OCI-LY1 (cell line): Measurements from ENCODE around the gene KLHDC8A.

Experiments
- H2AFZ ChIP-seq: fragments of 200-600 bp; sonication (generic), shearing (Covaris generic); 2 replicates; pipeline ENCODE4 v1.6.0; 2014; ENCODE audit warnings: antibody characterized with exemption, mild to moderate bottlenecking, low read length
- H3F3A ChIP-seq: fragments of 200-600 bp; sonication (generic), shearing (Covaris generic); 2 replicates; pipeline ENCODE4 v1.6.0; 2014; ENCODE audit warnings: mild to moderate bottlenecking, antibody characterized with exemption, low read length, moderate library complexity; ENCODE audit not compliant: insufficient read depth
- H3K27ac ChIP-seq: fragments of 200-600 bp; sonication (generic); 2 replicates; pipeline ENCODE4 v1.5.1; 2014; ENCODE audit warnings: low read length, mixed run types, mild to moderate bottlenecking, low read depth; ENCODE audit not compliant: poor library complexity, severe bottlenecking
- H3K27me3 ChIP-seq: fragments of 200-600 bp; sonication (generic); 2 replicates; pipeline ENCODE4 v1.6.0; 2014; ENCODE audit warnings: antibody characterized with exemption, mild to moderate bottlenecking, low read length, moderate library complexity; ENCODE audit not compliant: insufficient read depth
- H3K36me3 ChIP-seq: fragments of 200-600 bp; sonication (generic); 2 replicates; pipeline ENCODE4 v1.6.1; 2014; ENCODE audit warnings: mild to moderate bottlenecking, antibody characterized with exemption, low read length, moderate library complexity, mixed read lengths; ENCODE audit not compliant: insufficient read depth
- H3K4me1 ChIP-seq: fragments of 200-600 bp; sonication (generic); 2 replicates; pipeline ENCODE4 v1.5.1; 2014; ENCODE audit warnings: mild to moderate bottlenecking, low read length, moderate library complexity; ENCODE audit not compliant: insufficient read depth, severe bottlenecking
- H3K4me2 ChIP-seq: fragments of 200-600 bp; sonication (generic), shearing (Covaris generic); 2 replicates; pipeline ENCODE4 v1.6.1; 2014; ENCODE audit warnings: low read length
- H3K4me3 ChIP-seq: fragments of 200-600 bp; sonication (generic); 2 replicates; pipeline ENCODE4 v1.5.1; 2014; ENCODE audit warnings: low read length, low read depth, mild to moderate bottlenecking, mixed read lengths; ENCODE audit not compliant: poor library complexity, severe bottlenecking
- H3K79me2 ChIP-seq: fragments of 200-600 bp; shearing (Covaris generic); 2 replicates; pipeline ENCODE4 v1.6.1; 2016; ENCODE audit warnings: mixed run types, low read length, mixed read lengths; ENCODE audit not compliant: insufficient read depth
- H3K9ac ChIP-seq: fragments of 200-600 bp; sonication (generic), shearing (Covaris generic); 2 replicates; pipeline ENCODE4 v1.6.1; 2014; ENCODE audit warnings: mild to moderate bottlenecking, low read length, mixed read lengths
- H3K9me2 ChIP-seq: fragments of 200-600 bp; sonication (generic), shearing (Covaris generic); 2 replicates; pipeline ENCODE4 v1.6.1; 2014; ENCODE audit warnings: low read depth, mild to moderate bottlenecking, low read length, mixed read lengths
- H3K9me3 ChIP-seq: fragments of 200-600 bp; shearing (Covaris generic); 2 replicates; pipeline ENCODE4 v1.6.1; 2014; ENCODE audit warnings: low read length, mixed read lengths
- H4K20me1 ChIP-seq: fragments of 200-600 bp; sonication (generic), shearing (Covaris generic); 2 replicates; pipeline ENCODE4 v1.6.0; 2016; ENCODE audit warnings: mild to moderate bottlenecking, low read length; ENCODE audit not compliant: insufficient read depth
- CTCF ChIP-seq: fragments of 200-600 bp; sonication (generic), shearing (Covaris generic); IDR thresholded peaks from 2 replicates; pipeline ENCODE4 v1.5.1; 2017; ENCODE audit warnings: mild to moderate bottlenecking, antibody characterized with exemption, low read length, moderate library complexity, mixed read lengths
- EZH2 ChIP-seq: fragments of 200-600 bp; sonication (generic), shearing (Covaris generic); IDR thresholded peaks from 2 replicates; pipeline ENCODE4 v1.8.0; 2017; ENCODE audit warnings: borderline replicate concordance, mixed run types, mild to moderate bottlenecking, antibody characterized with exemption, low read length, moderate library complexity, mixed read lengths

Gene KLHDC8A

GRCh38 chr1:205396967-205397616, 40.4 kb upstream of the KLHDC8A start:
- Histone ChIP-seq H3K4me2 (no peak overlapping the region), H3K9ac (no peak overlapping the region), H3K27me3 (no peaks in the 10 kb centered on the region), H3K9me2 (no peaks in the 10 kb centered on the region), H3K4me3 (no peak overlapping the region), H3K9me3 (no peaks in the 10 kb centered on the region), H3K79me2 (no peaks in the 10 kb centered on the region), H3F3A (no peaks in the 10 kb centered on the region), H3K4me1 (no peaks in the 10 kb centered on the region), H4K20me1 (no peaks in the 10 kb centered on the region), H3K36me3 (no peaks in the 10 kb centered on the region), H3K27ac (no peak overlapping the region), H2AFZ (no peak overlapping the region)
- TF ChIP-seq EZH2 (no peak), CTCF (peak; percentile 73)

GRCh38 chr1:205395616-205396015, 38.9 kb upstream of the KLHDC8A start:
- Histone ChIP-seq H3K9me3 (no peaks in the 10 kb centered on the region), H3K4me2 (no peak overlapping the region), H3K9me2 (no peaks in the 10 kb centered on the region), H3K4me3 (no peak overlapping the region), H3K9ac (no peak overlapping the region), H3K27ac (no peak overlapping the region), H3F3A (no peaks in the 10 kb centered on the region), H3K27me3 (no peaks in the 10 kb centered on the region), H4K20me1 (no peaks in the 10 kb centered on the region), H3K79me2 (no peaks in the 10 kb centered on the region), H2AFZ (no peak overlapping the region), H3K4me1 (no peaks in the 10 kb centered on the region), H3K36me3 (no peaks in the 10 kb centered on the region)
- TF ChIP-seq CTCF (no peak), EZH2 (no peak)

GRCh38 chr1:205392650-205393049, 35.9 kb upstream of the KLHDC8A start:
- Histone ChIP-seq H3K27ac (no peak overlapping the region), H3K4me1 (no peaks in the 10 kb centered on the region), H3K9me2 (no peaks in the 10 kb centered on the region), H3F3A (no peaks in the 10 kb centered on the region), H3K36me3 (no peaks in the 10 kb centered on the region), H3K27me3 (0 out of 2 replicates have a peak, but pooled peaks cover 7% of the 10 kb centered on the region), H4K20me1 (no peaks in the 10 kb centered on the region), H2AFZ (no peak overlapping the region), H3K79me2 (no peaks in the 10 kb centered on the region), H3K9me3 (no peaks in the 10 kb centered on the region), H3K9ac (no peak overlapping the region), H3K4me3 (no peak overlapping the region), H3K4me2 (no peak overlapping the region)
- TF ChIP-seq EZH2 (no peak), CTCF (no peak)
